PFSK-1 (cell line): ENCODE data around the gene RASGRP3.

Experiments used
- FOXP2 ChIP-seq: optimal IDR thresholded peaks from 2 replicates; pipeline ENCODE3; 2011; ENCODE audit warnings: borderline replicate concordance, control low read depth, inconsistent platforms; ENCODE audit not compliant: insufficient read depth; ENCODE audit errors: extremely low read length, extremely low read depth
- POLR2AphosphoS5 ChIP-seq: IDR thresholded peaks from 2 replicates; pipeline ENCODE4 v1.6.1; 2012; ENCODE audit warnings: low read depth, mild to moderate bottlenecking, control low read depth, low read length, moderate library complexity
- REST ChIP-seq, 2 experiments: IDR thresholded peaks; 2 replicates each; pipeline versions ENCODE4 v1.6.1 to v1.8.0; 2011 to 2012; ENCODE audit warnings: low read depth in 2 of 2, low read length in 2 of 2, control low read depth in 1 of 2, inconsistent platforms in 1 of 2, mild to moderate bottlenecking in 1 of 2, moderate library complexity in 1 of 2; ENCODE audit not compliant: insufficient read depth in 1 of 2
- SIN3A ChIP-seq: IDR thresholded peaks from 2 replicates; pipeline ENCODE4 v1.6.1; 2012; ENCODE audit warnings: mild to moderate bottlenecking, low read length, moderate library complexity, borderline replicate concordance; ENCODE audit not compliant: insufficient read depth
- TAF1 ChIP-seq: IDR thresholded peaks from 2 replicates; pipeline ENCODE4 v1.6.1; 2012; ENCODE audit warnings: low read length, control low read depth, borderline replicate concordance; ENCODE audit not compliant: insufficient read depth

- no peak for TF ChIP-seq REST (IDR thresholded peaks at IDR 0.05; ENCODE audit: insufficient read depth in 1 of 2, low read depth in 2 of 2, low read length in 2 of 2)
- no peak for TF ChIP-seq TAF1
- TF ChIP-seq SIN3A: no peak
- TF ChIP-seq POLR2AphosphoS5: no peak
- no peak for TF ChIP-seq FOXP2
Observed at GRCh38 chr2:33436083-33436482, 40.4 kb upstream of the RASGRP3 start.
